Heart right ventricle (tissue), 16 donors: ENCODE data around the gene RPSA. TPM values are rescaled to one million over a fixed set of nuclear protein-coding genes. Genes with fewer than 3 reads are reported as not detected.

Experiments used
- ATAC-seq, 8 donors: fragments of 200-7000 bp; cut with Tn5 transposase; one replicate each; pipeline ENCODE4 v1.9.1; 2020; ENCODE audit warnings: mild to moderate bottlenecking in 8 of 8, moderate library complexity in 8 of 8, moderate number of reproducible peaks in 1 of 8
- DNase-seq, 2 donors: peaks; one replicate each; pipeline ENCODE4 v3.0.0-alpha.2; 2020
- H3K27ac ChIP-seq, 10 donors: fragments of 200-600 bp; sonication (generic) in 2 of 10; one replicate each; pipeline versions ENCODE4 v1.5.0 to v1.8.0; 2020 to 2022; ENCODE audit warnings: mild to moderate bottlenecking in 3 of 10
- H3K27me3 ChIP-seq, 7 donors: fragments of 200-600 bp; one replicate each; pipeline ENCODE4 v1.8.0; 2021 to 2022; ENCODE audit warnings: mild to moderate bottlenecking in 2 of 7
- H3K36me3 ChIP-seq, 9 donors: fragments of 200-600 bp; sonication (generic) in 1 of 9; one replicate each; pipeline versions ENCODE4 v1.5.0 to v1.8.0; 2020 to 2022; ENCODE audit warnings: mild to moderate bottlenecking in 2 of 9
- H3K4me1 ChIP-seq, 9 donors: fragments of 200-600 bp; sonication (generic) in 1 of 9; one replicate each; pipeline versions ENCODE4 v1.5.0 to v1.8.0; 2020 to 2022; ENCODE audit warnings: mild to moderate bottlenecking in 4 of 9
- H3K4me3 ChIP-seq, 10 donors: fragments of 200-600 bp; sonication (generic) in 2 of 10; one replicate each; pipeline versions ENCODE4 v1.5.0 to v1.8.0; 2020 to 2022; ENCODE audit warnings: mild to moderate bottlenecking in 7 of 10, moderate library complexity in 2 of 10
- H3K9me3 ChIP-seq, 11 donors: fragments of 200-600 bp in 10 of 11; sonication (generic) in 2 of 11; one replicate each; pipeline versions ENCODE4 v1.5.0 to v1.8.0; 2013 to 2022; ENCODE audit warnings: mild to moderate bottlenecking in 2 of 11, control low read depth in 1 of 11, moderate library complexity in 1 of 11
- CTCF ChIP-seq, 9 donors: fragments of 200-600 bp; sonication (generic) in 2 of 9; IDR thresholded peaks; one replicate each; pipeline versions ENCODE4 v1.5.0 to v1.8.0; 2021 to 2022; ENCODE audit warnings: antibody characterized with exemption in 9 of 9, mild to moderate bottlenecking in 5 of 9, moderate library complexity in 1 of 9
- WGBS, 2 donors: extraction: QIAGEN DNeasy Blood & Tissue Kit; methylation state at CpG; one replicate each; pipeline ENCODE4 v1.1.7; 2013; ENCODE audit warnings: inconsistent platforms in 1 of 2; 5-methylcytosine and 5-hydroxymethylcytosine counted together
- intact Hi-C, 10 donors: fragments of 100-400 bp; cut with DNase I; formaldehyde crosslinking; loops; one replicate each; pipeline versions ENCODE4 v1.11.1 to v1.14.2; 2022
- polyA plus RNA-seq, 2 donors: library from polyadenylated mRNA; stranded (reverse); fragments of 200-250 nt; gene quantifications; one replicate each; pipeline ENCODE4 v1.2.3, GENCODE V29; 2013
- total RNA-seq, 10 donors: library from RNA; stranded (reverse); fragmentation: NEBNext Ultra II Directional in 3 of 10; extraction: Animal tissue kit (Norgen Biotek cat#: 25700) in 3 of 10; gene quantifications; one replicate each; pipeline versions ENCODE4 v1.2.1 to v1.2.4, GENCODE V29; 2021 to 2023
- donor health status: Arrhythmogenic right ventricular cardiomyopathy.
- donor health status: ischemic (EF 13 %, LVEDD 7.1; RV severe dilation, severe dysfunction).
- donor health status: healthy with polysubstance abuse.
- donor health status: DM: no; HTN: yes; CAD: no.
- donor health status: DM: no; HTN: no; CAD: no.
- donor health status: ischemic (EF 25% LVEDD 6.9; RV normal size, moderate dysfunction).
- donor health status: ischemic (EF 25% LVEDD 5.7; RV mildly dilated, moderate dysfunction).
- donor health status: healthy.
- donor health status: DM: yes; HTN: yes; CAD: no.
- donor health status: Ischemic cardiomyopathy.
- donor health status: ischemic (EF 35%, LVEDD 5.7; RV mildly dilated, moderate dysfunction).
- donor health status: nonischemic (EF 11% LVEDD 7.7; RV severe dilation, severe dysfunction).
- donor health status: DM: yes; HTN: yes; CAD: no.
- donor health status: PGD.
- donor health status: ischemic (EF 29% LVEDD 5.4; RV normal size, mild dysfunction).
- donor health status: nonischemic (EF 23%, LVEDD 6.1; RV moderate dilation, normal function).

RPSA gene
- total and polyA plus RNA-seq, 12 donors, result 350 to 1,493 (median 410) TPM

GRCh38 chr3:39429466-39429865 is 22.9 kb downstream of the RPSA start:
- H3K36me3 ChIP-seq, result no peaks in the 10 kb centered on the region
- H3K4me3 ChIP-seq, result no peak overlapping the region
- no peaks in the 10 kb centered on the region for H3K9me3 ChIP-seq
- intact Hi-C loops, result no loop called here
- WGBS, 2 donors, result 93 to 94% methylated on average over 11 of the region's 11 CpGs
- H3K27ac ChIP-seq, result peak overlapping the region in 7 of 10 donors; percentile 7 to 84 (median 71)
- no peak for ATAC-seq
- no peak for DNase-seq
- H3K4me1 ChIP-seq, result peaks cover 0 to 25% (median 12%) of the 10 kb centered on the region in 9 donors
- no peak for TF ChIP-seq CTCF (IDR thresholded peaks at IDR 0.05)
- H3K27me3 ChIP-seq, result no peaks in the 10 kb centered on the region

- no peak for ATAC-seq
- intact Hi-C loops, result no loop called here
- TF ChIP-seq CTCF (IDR thresholded peaks at IDR 0.05), result no peak
- WGBS, 2 donors, result 88 to 91% methylated on average over 5 of the region's 5 CpGs
- Histone ChIP-seq H3K4me3 (no peak overlapping the region), H3K27me3 (no peaks in the 10 kb centered on the region), H3K9me3 (no peaks in the 10 kb centered on the region), H3K27ac (no peak overlapping the region), H3K36me3 (no peaks in the 10 kb centered on the region), H3K4me1 (peaks cover 0 to 25% (median 12%) of the 10 kb centered on the region in 9 donors)
- no peak for DNase-seq
Observed at GRCh38 chr3:39432342-39432741, 25.8 kb downstream of the RPSA start.

GRCh38 chr3:39433642-39434041 is 27.1 kb downstream of the RPSA start:
- TF ChIP-seq CTCF (IDR thresholded peaks at IDR 0.05), result no peak
- intact Hi-C loops, result no loop called here
- H3K27me3 ChIP-seq, result no peaks in the 10 kb centered on the region
- ATAC-seq, result peak in 3 of 8 donors; percentile 51 to 65 (median 63)
- peak overlapping the region; percentile 18 to 83 (median 61) for H3K27ac ChIP-seq
- H3K4me1 ChIP-seq, result peaks cover 0 to 23% (median 9%) of the 10 kb centered on the region in 9 donors
- H3K36me3 ChIP-seq, result no peaks in the 10 kb centered on the region
- peak overlapping the region in 2 of 10 donors; percentile 13 to 22 for H3K4me3 ChIP-seq
- no peak for DNase-seq
- WGBS, 2 donors, result 41 to 65% methylated on average over 3 of the region's 3 CpGs
- H3K9me3 ChIP-seq, result no peaks in the 10 kb centered on the region

- 61 to 70% methylated on average over 5 of the region's 5 CpGs for WGBS, 2 donors
- no peak for TF ChIP-seq CTCF (IDR thresholded peaks at IDR 0.05)
Observed at GRCh38 chr3:39434574-39434973, 28.1 kb downstream of the RPSA start.

More at GRCh38 chr3:39434574-39434973, 28.1 kb downstream of the RPSA start:
- ATAC-seq (no peak), DNase-seq (no peak)
- Histone ChIP-seq H3K27me3 (no peaks in the 10 kb centered on the region), H3K27ac (no peak overlapping the region), H3K36me3 (no peaks in the 10 kb centered on the region), H3K9me3 (no peaks in the 10 kb centered on the region), H3K4me3 (no peak overlapping the region), H3K4me1 (peaks cover 0 to 14% (median 6%) of the 10 kb centered on the region in 9 donors)
- intact Hi-C loops, result no loop called here
